T-cell (primary cell): ENCODE results near the gene E2F7. TPM values are rescaled to one million over a fixed set of nuclear protein-coding genes. Genes with fewer than 3 reads are reported as not detected.

Source experiments
- ATAC-seq, 4 experiments: fragments of 200-7000 bp in 3 of 4; fragments of 150-1000 bp in 1 of 4; cut with Tn5 transposase; replicated peaks in 1 of 4; 1 replicate in 3 of 4; 2 replicates in 1 of 4; pipeline ENCODE4 v1.10.0; 2021; ENCODE audit warnings: moderate library complexity in 3 of 4, mild to moderate bottlenecking in 2 of 4, moderate number of reproducible peaks in 1 of 4
- CTCF ChIA-PET, 2 donors: fragments of 300-600 bp; sonication (Branson Sonifier 250); formaldehyde crosslinking; loops; one replicate each; lab custom pipeline; 2022; ENCODE audit warnings: antibody characterized with exemption in 2 of 2; lab: Charles Lee
- POLR2A ChIA-PET, 2 donors: fragments of 300-600 bp; sonication (Branson Sonifier 250); formaldehyde crosslinking; loops; one replicate each; lab custom pipeline; 2022; ENCODE audit warnings: antibody characterized with exemption in 2 of 2; lab: Charles Lee
- DNase-seq, 35 experiments: peaks; one replicate each; pipeline versions ENCODE4 v3.0.0 to v3.0.0-alpha.2; 2013 to 2023
- H3K27ac ChIP-seq: one replicate; pipeline ENCODE4 v1.5.1; 2013; ENCODE audit warnings: low read length
- H3K27me3 ChIP-seq, 2 experiments: replicated peaks in 1 of 2; 1 replicate in 1 of 2; 2 replicates in 1 of 2; pipeline versions ENCODE4 v1.6.1 to v1.7.0; 2013; ENCODE audit warnings: low read length in 1 of 2, mixed read lengths in 1 of 2; ENCODE audit not compliant: control insufficient read depth in 2 of 2, insufficient read depth in 2 of 2; ENCODE audit errors: extremely low read depth in 1 of 2
- H3K36me3 ChIP-seq, 2 donors: 1 replicate in 1 of 2; 2 replicates in 1 of 2; pipeline versions ENCODE4 v1.6.1 to v1.7.0; 2013; ENCODE audit warnings: low read length in 1 of 2; ENCODE audit not compliant: control insufficient read depth in 2 of 2, insufficient read depth in 1 of 2; ENCODE audit errors: extremely low read depth in 1 of 2
- H3K4me1 ChIP-seq, 2 experiments: 1 replicate in 1 of 2; 2 replicates in 1 of 2; pipeline versions ENCODE4 v1.6.1 to v1.7.0; 2013; ENCODE audit warnings: low read length in 2 of 2, mixed read lengths in 1 of 2; ENCODE audit not compliant: insufficient read depth in 2 of 2, control insufficient read depth in 1 of 2; ENCODE audit errors: extremely low read depth in 1 of 2
- H3K4me3 ChIP-seq, 2 donors: 1 replicate in 1 of 2; 2 replicates in 1 of 2; pipeline versions ENCODE4 v1.5.1 to v1.7.0; 2013; ENCODE audit warnings: mild to moderate bottlenecking in 2 of 2, low read length in 1 of 2, moderate library complexity in 1 of 2; ENCODE audit not compliant: control insufficient read depth in 1 of 2; ENCODE audit errors: extremely low read depth in 1 of 2
- H3K9me3 ChIP-seq: 2 replicates; pipeline ENCODE4 v1.7.0; 2013
- H3K27ac Mint-ChIP-seq, 2 donors: one replicate each; pipeline ENCODE4 v1.8.0; 2020 to 2021; ENCODE audit warnings: mild to moderate bottlenecking in 2 of 2, mixed read lengths in 2 of 2
- H3K27me3 Mint-ChIP-seq, 2 donors: one replicate each; pipeline ENCODE4 v1.8.0; 2021 to 2022; ENCODE audit warnings: mixed read lengths in 2 of 2
- H3K36me3 Mint-ChIP-seq: one replicate; pipeline ENCODE4 v1.8.0; 2021; ENCODE audit warnings: mixed read lengths
- H3K4me1 Mint-ChIP-seq, 3 donors: one replicate each; pipeline ENCODE4 v1.8.0; 2020 to 2022; ENCODE audit warnings: mixed read lengths in 3 of 3, mild to moderate bottlenecking in 1 of 3
- H3K4me3 Mint-ChIP-seq, 3 donors: one replicate each; pipeline ENCODE4 v1.8.0; 2020 to 2022; ENCODE audit warnings: mild to moderate bottlenecking in 3 of 3, mixed read lengths in 3 of 3, moderate library complexity in 3 of 3
- H3K9me3 Mint-ChIP-seq, 3 donors: one replicate each; pipeline ENCODE4 v1.8.0; 2020 to 2022; ENCODE audit warnings: mixed read lengths in 3 of 3
- WGBS: methylation state at CpG from one replicate; pipeline ENCODE4 v1.1.5; 2013; ENCODE audit warnings: missing lambda C conversion rate; ENCODE audit not compliant: insufficient coverage; 5-methylcytosine and 5-hydroxymethylcytosine counted together
- total RNA-seq, 35 experiments: library from RNA in 6 of 35; stranded (reverse) in 6 of 35; fragments of 120-200 nt in 1 of 35; gene quantifications; one replicate each; pipeline versions ENCODE4 v1.2.1 to v1.2.4 and lab custom pipeline; 2013 to 2026

The E2F7 gene, protein sequence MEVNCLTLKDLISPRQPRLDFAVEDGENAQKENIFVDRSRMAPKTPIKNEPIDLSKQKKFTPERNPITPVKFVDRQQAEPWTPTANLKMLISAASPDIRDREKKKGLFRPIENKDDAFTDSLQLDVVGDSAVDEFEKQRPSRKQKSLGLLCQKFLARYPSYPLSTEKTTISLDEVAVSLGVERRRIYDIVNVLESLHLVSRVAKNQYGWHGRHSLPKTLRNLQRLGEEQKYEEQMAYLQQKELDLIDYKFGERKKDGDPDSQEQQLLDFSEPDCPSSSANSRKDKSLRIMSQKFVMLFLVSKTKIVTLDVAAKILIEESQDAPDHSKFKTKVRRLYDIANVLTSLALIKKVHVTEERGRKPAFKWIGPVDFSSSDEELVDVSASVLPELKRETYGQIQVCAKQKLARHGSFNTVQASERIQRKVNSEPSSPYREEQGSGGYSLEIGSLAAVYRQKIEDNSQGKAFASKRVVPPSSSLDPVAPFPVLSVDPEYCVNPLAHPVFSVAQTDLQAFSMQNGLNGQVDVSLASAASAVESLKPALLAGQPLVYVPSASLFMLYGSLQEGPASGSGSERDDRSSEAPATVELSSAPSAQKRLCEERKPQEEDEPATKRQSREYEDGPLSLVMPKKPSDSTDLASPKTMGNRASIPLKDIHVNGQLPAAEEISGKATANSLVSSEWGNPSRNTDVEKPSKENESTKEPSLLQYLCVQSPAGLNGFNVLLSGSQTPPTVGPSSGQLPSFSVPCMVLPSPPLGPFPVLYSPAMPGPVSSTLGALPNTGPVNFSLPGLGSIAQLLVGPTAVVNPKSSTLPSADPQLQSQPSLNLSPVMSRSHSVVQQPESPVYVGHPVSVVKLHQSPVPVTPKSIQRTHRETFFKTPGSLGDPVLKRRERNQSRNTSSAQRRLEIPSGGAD
- total RNA-seq = under 1 TPM; 0.13 to 0.66 (median 0.58) TPM
- 0.17 TPM for total RNA-seq (2013)
- 0 to 4.7 (median 0.36) reads per million in 29 experiments for total RNA-seq (lab: John Stamatoyannopoulos, UW)

DNA sequence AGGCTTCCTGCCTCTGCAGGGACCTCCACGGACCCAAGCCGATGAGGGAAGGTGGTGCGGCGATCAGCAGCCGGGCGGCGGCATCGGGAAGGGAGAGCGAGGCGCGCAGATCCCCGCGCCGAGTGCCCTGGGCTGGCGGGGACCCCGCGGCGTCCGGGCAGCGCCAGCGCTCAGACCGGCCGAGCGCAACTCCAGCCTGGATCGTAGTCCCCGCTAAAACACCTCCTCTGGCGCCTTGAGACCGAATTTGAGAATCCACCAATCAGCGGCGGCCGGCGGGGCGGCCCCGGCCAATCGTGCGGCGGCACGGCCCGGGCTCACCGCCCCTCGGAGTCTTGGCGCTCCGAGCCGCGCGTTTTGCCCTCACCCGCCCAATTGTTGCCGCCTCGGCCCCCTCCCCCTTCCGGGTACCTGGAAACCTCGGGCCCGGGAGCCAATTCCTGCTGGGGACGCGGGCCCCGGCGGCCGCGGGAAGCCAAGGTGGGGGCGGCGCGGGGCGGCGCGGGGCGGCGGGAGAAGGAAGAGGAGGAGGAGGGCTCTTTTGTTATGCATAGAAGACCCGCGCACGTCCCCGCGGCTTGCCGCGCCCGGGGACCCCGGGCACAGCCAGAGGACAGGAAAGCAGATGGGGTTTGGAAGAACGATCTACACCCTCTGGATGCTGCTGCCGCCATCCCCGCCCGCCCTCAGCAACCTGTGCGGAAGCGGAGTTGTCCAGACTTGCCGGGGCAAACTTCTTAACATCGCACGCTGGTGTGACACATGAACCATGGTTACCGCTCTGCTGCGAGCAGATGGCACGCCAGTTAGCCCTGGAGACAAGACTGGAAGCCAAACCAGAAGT is at the start of gene E2F7:
Gene E2F7 (minus strand): TSS at position 209 of the 844 bp plus-strand sequence. CDS start 934 bp downstream, outside the sequence.
- H3K27ac ChIP-seq = no peak within 1 kb of the TSS
- H3K27ac Mint-ChIP-seq = no peak within 1 kb of the TSS
- H3K4me3 ChIP-seq = peak within 1 kb of the TSS; percentile 66 to 78
- peaks cover 6 to 14% of the 10 kb centered on the region in 2 experiments for H3K4me1 ChIP-seq
- H3K4me3 Mint-ChIP-seq = peak within 1 kb of the TSS; percentile 84
- H3K27me3 ChIP-seq = peaks cover 0 to 9% of the 10 kb centered on the region in 2 experiments
- ATAC-seq = peak; percentile 92 to 95 (median 93)
- peaks cover 7 to 13% (median 10%) of the 10 kb centered on the region in 3 donors for H3K4me1 Mint-ChIP-seq
- DNase-seq = peak; percentile 44 to 83 (median 62)
- no peaks in the 10 kb centered on the region for H3K36me3 Mint-ChIP-seq
- ChIA-PET CTCF (no interaction called here), POLR2A (no interaction called here)
- WGBS = under 1% methylated on average over 69 of the region's 87 CpGs
- H3K36me3 ChIP-seq = no peaks in the 10 kb centered on the region
- no peaks in the 10 kb centered on the region for H3K9me3 ChIP-seq
- H3K27me3 Mint-ChIP-seq = peaks cover 18 to 28% of the 10 kb centered on the region in 2 donors
- no peaks in the 10 kb centered on the region for H3K9me3 Mint-ChIP-seq

DNA sequence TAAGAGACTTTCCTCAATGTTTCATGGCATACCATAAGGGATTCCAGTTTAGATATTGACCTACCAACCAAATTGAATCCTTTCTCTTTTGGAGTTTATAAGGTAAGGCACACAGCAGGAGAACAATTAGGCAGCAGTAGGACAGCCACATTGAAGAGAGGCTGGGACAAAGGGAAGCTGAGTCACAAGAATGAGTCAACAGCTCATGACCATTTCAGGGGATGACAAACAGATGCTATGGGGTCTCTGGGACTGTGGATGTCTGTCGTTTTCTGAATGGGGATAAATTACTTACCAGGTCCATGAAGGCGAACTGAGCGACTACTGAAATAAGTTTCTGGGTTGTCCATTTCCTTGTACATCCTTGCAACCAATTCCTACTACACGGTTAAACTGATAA is 48.6 kb upstream of the E2F7 start:
- no peak overlapping the region for H3K27ac Mint-ChIP-seq
- Histone ChIP-seq H3K36me3 (no peaks in the 10 kb centered on the region), H3K9me3 (no peaks in the 10 kb centered on the region), H3K27me3 (no peaks in the 10 kb centered on the region), H3K4me3 (no peak overlapping the region), H3K27ac (no peak overlapping the region), H3K4me1 (no peaks in the 10 kb centered on the region)
- no peaks in the 10 kb centered on the region for H3K4me1 Mint-ChIP-seq
- no peaks in the 10 kb centered on the region for H3K27me3 Mint-ChIP-seq
- DNase-seq (no peak), ATAC-seq (no peak)
- CTCF ChIA-PET = no interaction called here
- no peak overlapping the region for H3K4me3 Mint-ChIP-seq
- WGBS = no CpG with 5 or more reads among the region's 4 CpGs
- POLR2A ChIA-PET = no interaction called here
- no peaks in the 10 kb centered on the region for H3K36me3 Mint-ChIP-seq
- H3K9me3 Mint-ChIP-seq = peaks cover 5 to 9% (median 6%) of the 10 kb centered on the region in 3 donors

DNA sequence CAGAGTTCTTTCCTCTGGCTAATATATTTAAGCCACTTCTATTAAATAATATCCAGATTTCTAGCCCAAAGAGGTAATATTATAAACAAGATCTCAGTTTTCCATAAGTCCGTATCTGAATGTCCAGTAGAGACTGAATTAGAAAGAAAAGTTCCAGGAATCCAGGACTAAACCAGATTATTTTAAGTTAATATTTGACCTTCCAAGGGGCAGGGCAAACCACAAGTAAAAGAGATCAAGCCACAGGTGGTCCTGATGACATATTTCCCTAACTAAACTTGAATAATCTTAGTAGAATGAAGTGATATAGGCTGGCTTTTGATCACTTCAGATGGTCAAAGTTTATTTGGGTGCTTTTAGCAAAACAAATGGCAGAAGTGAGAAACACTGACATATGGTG is 43.3 kb upstream of the E2F7 start:
- Mint-ChIP-seq H3K4me1 (no peaks in the 10 kb centered on the region), H3K36me3 (no peaks in the 10 kb centered on the region), H3K4me3 (no peak overlapping the region), H3K9me3 (peaks cover 5 to 9% (median 6%) of the 10 kb centered on the region in 3 donors), H3K27me3 (peaks cover 2 to 6% of the 10 kb centered on the region in 2 donors), H3K27ac (no peak overlapping the region)
- Histone ChIP-seq H3K9me3 (no peaks in the 10 kb centered on the region), H3K4me3 (no peak overlapping the region), H3K27ac (no peak overlapping the region), H3K27me3 (no peaks in the 10 kb centered on the region), H3K36me3 (no peaks in the 10 kb centered on the region), H3K4me1 (no peaks in the 10 kb centered on the region)
- ATAC-seq (no peak), DNase-seq (no peak)
- WGBS = no CpG with 5 or more reads among the region's 1 CpG
- ChIA-PET POLR2A (no interaction called here), CTCF (no interaction called here)

DNA sequence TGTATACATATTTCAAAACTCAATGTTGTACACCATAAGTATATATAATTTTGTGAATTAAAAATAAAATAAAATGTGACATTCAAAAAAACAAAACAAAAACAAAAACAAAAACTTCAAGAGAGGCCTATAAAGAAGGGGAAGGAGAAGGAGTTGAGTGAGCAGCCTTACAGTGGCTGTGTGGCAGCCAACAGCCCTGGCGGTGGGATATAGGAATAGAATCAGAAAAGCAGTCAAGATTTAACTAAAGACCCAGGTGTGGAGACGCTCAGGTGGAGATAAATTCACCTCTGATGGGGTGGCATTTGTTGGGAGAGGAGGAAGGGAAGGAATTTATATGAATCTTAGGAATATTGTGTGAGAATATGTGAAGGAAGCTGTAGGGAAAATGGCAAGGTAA is 41.8 kb upstream of the E2F7 start:
- ATAC-seq = no peak
- H3K27me3 ChIP-seq = no peaks in the 10 kb centered on the region
- peaks cover 6 to 7% of the 10 kb centered on the region in 2 donors for H3K27me3 Mint-ChIP-seq
- no peaks in the 10 kb centered on the region for H3K36me3 ChIP-seq
- DNase-seq = no peak
- H3K27ac Mint-ChIP-seq = no peak overlapping the region
- CTCF ChIA-PET = interaction anchor here in 1 of 2 donors (1.0 kb wide), 1 partner anchor 96 kb away, joined by 3 read pairs; no protein-coding TSS in a partner anchor
- POLR2A ChIA-PET = no interaction called here
- H3K9me3 Mint-ChIP-seq = peaks cover 5 to 9% (median 6%) of the 10 kb centered on the region in 3 donors
- 68% methylated on average over 2 of the region's 2 CpGs for WGBS
- H3K4me1 Mint-ChIP-seq = no peaks in the 10 kb centered on the region
- no peaks in the 10 kb centered on the region for H3K9me3 ChIP-seq
- H3K4me3 Mint-ChIP-seq = no peak overlapping the region
- no peaks in the 10 kb centered on the region for H3K36me3 Mint-ChIP-seq
- no peak overlapping the region for H3K4me3 ChIP-seq
- H3K27ac ChIP-seq = no peak overlapping the region
- H3K4me1 ChIP-seq = no peaks in the 10 kb centered on the region

DNA sequence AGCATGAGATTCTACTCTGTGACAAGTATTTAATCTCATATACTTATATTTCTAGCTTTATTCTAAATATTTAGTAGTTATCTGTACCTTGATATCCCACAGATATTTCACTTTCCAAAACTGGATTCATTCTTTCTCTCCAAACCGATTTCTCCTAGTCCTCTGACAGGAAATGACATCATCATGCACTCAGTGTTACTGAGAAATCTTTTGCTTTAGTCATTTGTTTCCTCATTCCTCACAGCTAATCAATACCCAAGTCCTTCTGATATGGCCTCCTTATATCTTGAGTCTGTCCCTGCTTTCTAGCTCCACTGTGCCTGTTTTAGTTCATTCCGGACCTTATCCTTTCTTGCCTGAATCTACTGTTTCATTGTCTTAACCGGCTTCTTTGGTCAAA is 39.4 kb upstream of the E2F7 start:
- no peaks in the 10 kb centered on the region for H3K36me3 Mint-ChIP-seq

More for the DNA sequence above, 39.4 kb upstream of the E2F7 start:
- ChIA-PET CTCF (no interaction called here), POLR2A (no interaction called here)
- no peak overlapping the region for H3K4me3 Mint-ChIP-seq
- H3K4me1 Mint-ChIP-seq = no peaks in the 10 kb centered on the region
- Histone ChIP-seq H3K9me3 (no peaks in the 10 kb centered on the region), H3K27me3 (no peaks in the 10 kb centered on the region), H3K27ac (no peak overlapping the region), H3K36me3 (no peaks in the 10 kb centered on the region), H3K4me1 (no peaks in the 10 kb centered on the region), H3K4me3 (no peak overlapping the region)
- WGBS = 57% methylated on average over 3 of the region's 3 CpGs
- DNase-seq (no peak), ATAC-seq (no peak)
- no peaks in the 10 kb centered on the region for H3K9me3 Mint-ChIP-seq
- H3K27me3 Mint-ChIP-seq = peaks cover 6 to 7% of the 10 kb centered on the region in 2 donors
- H3K27ac Mint-ChIP-seq = no peak overlapping the region
